Omental fat pad (tissue), 4 donors: ENCODE data around the gene DTL. TPM values are rescaled to one million over a fixed set of nuclear protein-coding genes. Genes with fewer than 3 reads are reported as not detected.

Experiments
- ATAC-seq: fragments of 150-250 bp; one replicate; pipeline ENCODE4 v1.9.1; 2016; ENCODE audit warnings: mild to moderate bottlenecking, moderate library complexity; ENCODE audit not compliant: low FRiP score
- DNase-seq: peaks from one replicate; pipeline ENCODE4 v3.0.0-alpha.2; 2019; ENCODE audit warnings: low spot score
- CTCF ChIP-seq, 3 donors: fragments of 450-650 bp; IDR thresholded peaks; one replicate each; pipeline ENCODE4 v1.5.1; 2016 to 2017; ENCODE audit warnings: antibody characterized with exemption in 3 of 3, mild to moderate bottlenecking in 3 of 3, moderate library complexity in 2 of 3
- total RNA-seq, 4 donors: library from RNA; depleted of rRNA; stranded (reverse); fragments of >200 nt; gene quantifications; one replicate each; pipeline ENCODE4 v1.1.0, GENCODE V29; 2016

The DTL gene
- total RNA-seq, 4 donors from 2014 or later: 0.60 to 1.4 (median 0.77) TPM

GRCh38 chr1:212124690-212125582, 89.4 kb downstream of the DTL start:
- DNase-seq (no peak), ATAC-seq (no peak)
- no peak for TF ChIP-seq CTCF (IDR thresholded peaks at IDR 0.05)

GRCh38 chr1:212125654-212126053, 90.1 kb downstream of the DTL start:
- ATAC-seq (no peak), DNase-seq (no peak)
- no peak for TF ChIP-seq CTCF (IDR thresholded peaks at IDR 0.05)

- TF ChIP-seq CTCF (IDR thresholded peaks at IDR 0.05): no peak
- no peak for DNase-seq
- no peak for ATAC-seq
Measured at GRCh38 chr1:212127221-212127620, 91.7 kb downstream of the DTL start.

- no peak for TF ChIP-seq CTCF (IDR thresholded peaks at IDR 0.05)
- no peak for DNase-seq
- ATAC-seq: no peak
Measured at GRCh38 chr1:212129781-212130180, 94.2 kb downstream of the DTL start.

GRCh38 chr1:212132025-212132424, 96.5 kb downstream of the DTL start:
- ATAC-seq (no peak), DNase-seq (no peak)
- no peak for TF ChIP-seq CTCF (IDR thresholded peaks at IDR 0.05)

GRCh38 chr1:212133319-212133718, 97.8 kb downstream of the DTL start:
- TF ChIP-seq CTCF (IDR thresholded peaks at IDR 0.05): no peak
- DNase-seq: no peak
- no peak for ATAC-seq

- DNase-seq: no peak
- TF ChIP-seq CTCF (IDR thresholded peaks at IDR 0.05): no peak
Measured at GRCh38 chr1:212135166-212135565, 99.6 kb downstream of the DTL start.

More at GRCh38 chr1:212135166-212135565, 99.6 kb downstream of the DTL start:
- ATAC-seq: no peak
